K562 (cell line): Measurements from ENCODE around the gene ODAD2. TPM values are rescaled to one million over a fixed set of nuclear protein-coding genes. Genes with fewer than 3 reads are reported as not detected.

Source experiments
- ATAC-seq: fragments of 200-7000 bp; cut with Tn5 transposase; 3 replicates; pipeline ENCODE4 v1.9.1; 2020; ENCODE audit warnings: moderate library complexity
- BruUV-seq: library from RNA; stranded (reverse); fragments of 400-500 nt; replicated peaks from 2 replicates; lab custom pipeline; 2021; lab: Mats Ljungman, UMichigan
- CTCF ChIA-PET: fragments of 300-600 bp; formaldehyde crosslinking; extraction: SDS; loops from one replicate; lab custom pipeline; 2021; ENCODE audit warnings: low intra/inter-chr PET ratio; lab: Yijun Ruan, JAX
- POLR2A ChIA-PET: fragments of 300-600, 350-650 bp; sonication (Branson Sonifier 250); formaldehyde crosslinking; extraction: SDS; loops from one replicate; lab custom pipeline; 2021; ENCODE audit warnings: antibody characterized with exemption, inconsistent platforms; lab: Yijun Ruan, JAX
- DNase-seq, 4 experiments: peaks; one replicate each; pipeline versions ENCODE4 v3.0.0 to v3.0.0-alpha.2; 2011 to 2018; ENCODE audit warnings: low spot score in 3 of 4, mixed read lengths in 3 of 4; ENCODE audit errors: extremely low read depth in 1 of 4
- FAIRE-seq: peaks from 2 replicates; lab custom pipeline; 2011; peaks lifted over from hg19 to GRCh38; lab: Jason Lieb, UNC
- H2AFZ ChIP-seq: 2 replicates; pipeline ENCODE4 v1.6.0; 2011; ENCODE audit warnings: low read depth, low read length, control low read depth, inconsistent platforms
- H3K27ac ChIP-seq: fragments of 200-600 bp; 3 replicates; pipeline ENCODE4 v1.8.0; 2011; ENCODE audit warnings: low read depth, mild to moderate bottlenecking, control low read depth, inconsistent platforms, low read length, moderate library complexity, mixed read lengths; ENCODE audit errors: extremely low read depth
- H3K27me3 ChIP-seq, 2 experiments: fragments of 300-600 bp in 1 of 2; 2 replicates in 1 of 2; 3 replicates in 1 of 2; pipeline versions ENCODE4 v1.6.0 to v1.8.0; 2011; ENCODE audit warnings: inconsistent platforms in 2 of 2, low read length in 2 of 2, mild to moderate bottlenecking in 1 of 2, mixed read lengths in 1 of 2, moderate library complexity in 1 of 2; ENCODE audit not compliant: control insufficient read depth in 2 of 2, insufficient read depth in 2 of 2
- H3K36me3 ChIP-seq: fragments of 300-600 bp; 3 replicates; pipeline ENCODE4 v1.8.0; 2011; ENCODE audit warnings: mild to moderate bottlenecking, low read length, inconsistent platforms; ENCODE audit not compliant: control insufficient read depth, insufficient read depth
- H3K4me1 ChIP-seq, 2 experiments: fragments of 200-600 bp in 1 of 2; replicated peaks in 1 of 2; 2 replicates in 1 of 2; 3 replicates in 1 of 2; pipeline versions ENCODE4 v1.5.1 to v1.8.0; 2011; ENCODE audit warnings: inconsistent platforms in 2 of 2, low read length in 2 of 2, mild to moderate bottlenecking in 1 of 2, mixed read lengths in 1 of 2, moderate library complexity in 1 of 2; ENCODE audit not compliant: control insufficient read depth in 2 of 2, insufficient read depth in 2 of 2
- H3K4me2 ChIP-seq: 2 replicates; pipeline ENCODE4 v1.6.1; 2011; ENCODE audit warnings: low read length, control low read depth, inconsistent platforms, mixed read lengths; ENCODE audit not compliant: insufficient read depth
- H3K4me3 ChIP-seq: fragments of 200-600 bp; sonication (generic), shearing (Covaris generic); 2 replicates; pipeline ENCODE4 v1.5.1; 2016; ENCODE audit warnings: control low read depth, inconsistent platforms
- H3K79me2 ChIP-seq: fragments of 200-600 bp; 3 replicates; pipeline ENCODE4 v1.8.0; 2011; ENCODE audit warnings: low read length, inconsistent platforms; ENCODE audit not compliant: control insufficient read depth, insufficient read depth
- H3K9ac ChIP-seq, 2 experiments: 2 replicates each; pipeline versions ENCODE4 v1.6.0 to v1.6.1; 2011; ENCODE audit warnings: low read depth in 2 of 2, low read length in 2 of 2, control low read depth in 1 of 2, inconsistent platforms in 1 of 2, mild to moderate bottlenecking in 1 of 2, mixed read lengths in 1 of 2; ENCODE audit not compliant: insufficient read depth in 1 of 2
- H3K9me1 ChIP-seq: one replicate; pipeline ENCODE4 v1.6.0; 2011; ENCODE audit warnings: inconsistent platforms, mild to moderate bottlenecking, low read length, moderate library complexity; ENCODE audit not compliant: control insufficient read depth, insufficient read depth
- H3K9me3 ChIP-seq: replicated peaks from 2 replicates; pipeline ENCODE4 v1.5.1; 2011; ENCODE audit warnings: low read depth, low read length, inconsistent platforms; ENCODE audit not compliant: control insufficient read depth, insufficient read depth
- H4K20me1 ChIP-seq: replicated peaks from 2 replicates; pipeline ENCODE4 v1.6.1; 2011; ENCODE audit warnings: low read length, inconsistent platforms, mixed read lengths; ENCODE audit not compliant: control insufficient read depth, insufficient read depth
- CEBPB ChIP-seq: fragments of 450-650 bp; IDR thresholded peaks from 2 replicates; pipeline ENCODE4 v1.6.1; 2016; ENCODE audit warnings: missing genetic modification characterization, missing compliant biosample characterization
- CEBPG ChIP-seq, 3 experiments: fragments of 200-800 bp in 1 of 3; sonication (Bioruptor generic) in 1 of 3; sonication (generic) in 1 of 3; formaldehyde crosslinking in 1 of 3; IDR thresholded peaks in 2 of 3; conservative IDR thresholded peaks in 1 of 3; 2 replicates each; pipeline versions ENCODE4 v1.6.1 to v1.8.0; 2016 to 2022; ENCODE audit warnings: missing compliant biosample characterization in 2 of 3, missing genetic modification characterization in 2 of 3, mild to moderate bottlenecking in 1 of 3, missing genetic modification reagents in 1 of 3
- CXXC5 ChIP-seq: fragments of 250-450 bp; sonication (Bioruptor Pico); IDR thresholded peaks from 2 replicates; pipeline ENCODE4 v1.8.0; 2022; ENCODE audit warnings: inconsistent platforms, mild to moderate bottlenecking, moderate library complexity
- EHMT2 ChIP-seq: fragments of 450-650 bp; IDR thresholded peaks from 2 replicates; pipeline ENCODE4 v1.6.1; 2018; ENCODE audit warnings: antibody characterized with exemption
- GTF2E2 ChIP-seq: fragments of 200-800 bp; sonication (Bioruptor generic); IDR thresholded peaks from 2 replicates; pipeline ENCODE4 v1.6.1; 2016; ENCODE audit warnings: missing genetic modification characterization, missing compliant biosample characterization
- LCOR ChIP-seq: sonication (generic); formaldehyde crosslinking; IDR thresholded peaks from 2 replicates; pipeline ENCODE4 v1.8.0; 2022; ENCODE audit warnings: mild to moderate bottlenecking, missing genetic modification reagents
- SAP30 ChIP-seq: fragments of 200-600 bp; sonication (generic); IDR thresholded peaks from 2 replicates; pipeline ENCODE4 v1.6.1; 2012; ENCODE audit warnings: borderline replicate concordance, low read depth, mild to moderate bottlenecking, moderate library complexity, low read length, control low read depth, inconsistent platforms; ENCODE audit not compliant: insufficient read depth, poor library complexity, severe bottlenecking
- WGBS: fragments of 100-300 bp; shearing (Covaris generic); methylation state at CpG from one replicate; pipeline ENCODE4 v1.1.6; 2016; ENCODE audit warnings: low coverage, mixed read lengths; ENCODE audit not compliant: insufficient coverage; ENCODE audit errors: missing lambda C conversion rate; 5-methylcytosine and 5-hydroxymethylcytosine counted together
- in situ Hi-C: fragments of 300-500 bp; cut with MboI; formaldehyde crosslinking; loops from 4 replicates; pipeline ENCODE4 v1.15.0; 2018; ENCODE audit warnings: inconsistent platforms, mixed read lengths
- intact Hi-C: fragments of 100-400 bp; cut with micrococcal nuclease; formaldehyde crosslinking; loops from 2 replicates; pipeline ENCODE4 v1.14.2; 2022
- polyA plus RNA-seq, 8 experiments: library from polyadenylated mRNA; depleted of rRNA in 4 of 8; stranded (reverse) in 5 of 8; unstranded in 3 of 8; fragments of >200 nt; fragmentation: Nextera tagmentation in 2 of 8; fragmentation: Illumina TruSeq in 1 of 8; extraction: Ambion mirVana in 2 of 8; extraction: Trizol in 1 of 8; gene quantifications; 2 replicates each; pipeline versions ENCODE4 v1.2.1 to v1.2.3, GENCODE V29; 2011 to 2014; ENCODE audit warnings: inconsistent platforms in 1 of 8, missing spikeins in 1 of 8
- total RNA-seq, 7 experiments: library from RNA; depleted of rRNA in 6 of 7; stranded (reverse); fragments of >200 nt in 6 of 7; fragmentation: Illumina TruSeq in 2 of 7; extraction: Trizol in 2 of 7; gene quantifications; 2 replicates each; pipeline versions ENCODE4 v1.2.1 to v1.2.3, GENCODE V29; 2011 to 2021; ENCODE audit warnings: low replicate concordance in 1 of 7
- TF ChIP-seq, protein P1 (sequence below): sonication (generic); formaldehyde crosslinking; IDR thresholded peaks from 2 replicates; pipeline ENCODE4 v1.8.0; 2022; ENCODE audit warnings: missing genetic modification reagents, mild to moderate bottlenecking, moderate library complexity, borderline replicate concordance

Gene ODAD2
- total and polyA plus RNA-seq, 9 of the 15 experiments (the other 6 are each of a cell fraction or from before 2014, with no cell fraction given), result not detected

DNA sequence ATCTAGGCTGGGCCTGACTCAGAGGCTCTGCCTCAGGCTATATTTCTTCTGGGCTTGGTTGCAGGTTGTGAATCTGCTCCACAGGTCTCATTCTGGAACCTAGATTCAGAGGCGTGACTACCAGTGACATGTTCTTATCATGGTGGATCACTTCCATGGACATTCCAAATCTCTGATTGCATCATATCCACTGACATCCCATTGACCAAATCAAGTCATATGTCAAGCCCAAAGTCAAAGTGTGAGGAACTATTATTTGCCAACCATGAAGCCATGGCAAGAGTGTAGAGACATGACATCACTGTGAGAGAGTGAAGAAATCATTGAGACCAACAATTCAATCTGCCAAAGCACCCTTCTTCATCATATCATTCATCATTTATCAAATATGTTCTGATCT, 11.9 kb upstream of the ODAD2 start:
- TF ChIP-seq, protein P1, sequence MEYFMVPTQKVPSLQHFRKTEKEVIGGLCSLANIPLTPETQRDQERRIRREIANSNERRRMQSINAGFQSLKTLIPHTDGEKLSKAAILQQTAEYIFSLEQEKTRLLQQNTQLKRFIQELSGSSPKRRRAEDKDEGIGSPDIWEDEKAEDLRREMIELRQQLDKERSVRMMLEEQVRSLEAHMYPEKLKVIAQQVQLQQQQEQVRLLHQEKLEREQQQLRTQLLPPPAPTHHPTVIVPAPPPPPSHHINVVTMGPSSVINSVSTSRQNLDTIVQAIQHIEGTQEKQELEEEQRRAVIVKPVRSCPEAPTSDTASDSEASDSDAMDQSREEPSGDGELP (CRISPR knock-in tag), result no peak
- no peak for TF ChIP-seq CEBPG (CRISPR knock-in tag; IDR thresholded peaks at IDR 0.05)
- peak in 1 of 2 experiments; percentile 76; a peak in 2 of 4 replicates for TF ChIP-seq CEBPG (tag; conservative IDR thresholded peaks at IDR 0.05 in 1 of 2, IDR thresholded peaks at IDR 0.05 in 1 of 2)
- TF ChIP-seq SAP30, result no peak
- TF ChIP-seq LCOR, result no peak
- TF ChIP-seq CEBPB (tag), result 0 out of 2 replicates have a peak, but pooled peaks have one; percentile 29
- no peak for TF ChIP-seq EHMT2
- no peak for TF ChIP-seq GTF2E2 (tag)
- no peak for TF ChIP-seq CXXC5 (CRISPR knock-in tag)
- in situ Hi-C loops (no loop called here), intact Hi-C loops (no loop called here)
- H4K20me1 ChIP-seq, result no peaks in the 10 kb centered on the region
- ChIA-PET CTCF (no interaction called here), POLR2A (no interaction called here)
- ATAC-seq (no peak), DNase-seq (no peak), FAIRE-seq (no peak)
- BruUV-seq, result no TSS peak
- H3K4me2 ChIP-seq, result no peak overlapping the region
- H3K9me1 ChIP-seq, result no peaks in the 10 kb centered on the region
- H3K36me3 ChIP-seq, result no peaks in the 10 kb centered on the region
- WGBS, result 0% methylated on average over 1 of the region's 1 CpG
- H3K4me3 ChIP-seq, result no peak overlapping the region
- H3K4me1 ChIP-seq, result no peaks in the 10 kb centered on the region
- H3K27ac ChIP-seq, result no peak overlapping the region
- no peak overlapping the region for H2AFZ ChIP-seq
- H3K9me3 ChIP-seq, result no peaks in the 10 kb centered on the region
- no peaks in the 10 kb centered on the region for H3K79me2 ChIP-seq
- H3K27me3 ChIP-seq, result no peaks in the 10 kb centered on the region
- H3K9ac ChIP-seq, result no peak overlapping the region
